Neural cell (in vitro differentiated cells): ENCODE measurements around the gene RAI1. TPM values are rescaled to one million over a fixed set of nuclear protein-coding genes. Genes with fewer than 3 reads are reported as not detected.
A peak's percentile ranks its signal among the peaks of the same experiment; 100 is the strongest.

Source experiments
- H2AFZ ChIP-seq: fragments of 200-600, 300-800 bp; sonication (generic), shearing (Covaris generic); 2 replicates; pipeline ENCODE4 v1.6.0; 2014; ENCODE audit warnings: low read depth, mild to moderate bottlenecking, antibody characterized with exemption, low read length, moderate library complexity
- H3F3A ChIP-seq: fragments of 200-600 bp; shearing (Covaris generic); 2 replicates; pipeline ENCODE4 v1.6.1; 2016; ENCODE audit warnings: mild to moderate bottlenecking, moderate library complexity, mixed read lengths, antibody characterized with exemption, low read length; ENCODE audit not compliant: insufficient read depth, poor library complexity, severe bottlenecking
- H3K27ac ChIP-seq: fragments of 200-600, 300-800 bp; sonication (generic), shearing (Covaris generic); 2 replicates; pipeline ENCODE4 v1.5.1; 2014; ENCODE audit warnings: mild to moderate bottlenecking, low read length, moderate library complexity
- H3K27me3 ChIP-seq: fragments of 300-800, 200-600 bp; sonication (generic), shearing (Covaris generic); 2 replicates; pipeline ENCODE4 v1.6.0; 2014; ENCODE audit warnings: mild to moderate bottlenecking, low read depth, low read length, moderate library complexity; ENCODE audit not compliant: insufficient read depth
- H3K36me3 ChIP-seq: fragments of 300-800, 200-600 bp; sonication (generic), shearing (Covaris generic); 2 replicates; pipeline ENCODE4 v1.5.1; 2014; ENCODE audit warnings: mild to moderate bottlenecking, antibody characterized with exemption, low read length, moderate library complexity; ENCODE audit not compliant: insufficient read depth
- H3K4me2 ChIP-seq: fragments of 300-800, 200-600 bp; sonication (generic), shearing (Covaris generic); 2 replicates; pipeline ENCODE4 v1.6.0; 2014; ENCODE audit warnings: mild to moderate bottlenecking, low read length
- H3K4me3 ChIP-seq: fragments of 300-800, 200-600 bp; sonication (generic), shearing (Covaris generic); 2 replicates; pipeline ENCODE4 v1.5.1; 2014; ENCODE audit warnings: mild to moderate bottlenecking, low read length, moderate library complexity
- H3K79me2 ChIP-seq: fragments of 200-600 bp; shearing (Covaris generic); replicated peaks from 2 replicates; pipeline ENCODE4 v1.6.0; 2014; ENCODE audit warnings: mild to moderate bottlenecking, low read length, moderate library complexity; ENCODE audit not compliant: insufficient read depth
- H3K9ac ChIP-seq: fragments of 300-800, 200-600 bp; sonication (generic), shearing (Covaris generic); 2 replicates; pipeline ENCODE4 v1.6.1; 2016; ENCODE audit warnings: mild to moderate bottlenecking, low read length, mixed read lengths
- H3K9me2 ChIP-seq: fragments of 200-600 bp; shearing (Covaris generic); 2 replicates; pipeline ENCODE4 v1.6.1; 2016; ENCODE audit warnings: mild to moderate bottlenecking, low read length, mixed read lengths; ENCODE audit not compliant: insufficient read depth
- H3K9me3 ChIP-seq: fragments of 200-600, 300-800 bp; sonication (generic), shearing (Covaris generic); 2 replicates; pipeline ENCODE4 v1.6.1; 2016; ENCODE audit warnings: mild to moderate bottlenecking, mixed run types, low read length, moderate library complexity, mixed read lengths
- H4K20me1 ChIP-seq: fragments of 200-600 bp; shearing (Covaris generic); 2 replicates; pipeline ENCODE4 v1.6.1; 2016; ENCODE audit warnings: mild to moderate bottlenecking, mixed run types; ENCODE audit not compliant: insufficient read depth
- EP300 ChIP-seq: fragments of 450-650 bp; conservative IDR thresholded peaks from 2 replicates; pipeline ENCODE4 v1.6.1; 2014; ENCODE audit warnings: antibody characterized with exemption, mild to moderate bottlenecking, moderate library complexity; ENCODE audit not compliant: poor library complexity, severe bottlenecking
- EZH2 ChIP-seq: fragments of 200-600, 300-800 bp; shearing (Covaris generic), sonication (generic); IDR thresholded peaks from 2 replicates; pipeline ENCODE4 v1.6.1; 2014; ENCODE audit warnings: antibody characterized with exemption, low read length, borderline replicate concordance, mild to moderate bottlenecking; ENCODE audit not compliant: insufficient read depth, poor library complexity, severe bottlenecking
- POLR2AphosphoS5 ChIP-seq: IDR thresholded peaks from 2 replicates; pipeline ENCODE4 v1.6.1; 2012
- SMC3 ChIP-seq: fragments of 450-650 bp; conservative IDR thresholded peaks from 2 replicates; pipeline ENCODE4 v1.6.1; 2014; ENCODE audit warnings: antibody characterized with exemption, mild to moderate bottlenecking, moderate library complexity; ENCODE audit not compliant: poor library complexity
- TAF1 ChIP-seq: IDR thresholded peaks from 2 replicates; pipeline ENCODE4 v1.6.1; 2012; ENCODE audit warnings: low read depth
- polyA plus RNA-seq: library from polyadenylated mRNA; depleted of rRNA; stranded (reverse); fragments of >200 nt; gene quantifications from 2 replicates; pipeline ENCODE4 v1.2.3, GENCODE V29; 2014
- TF ChIP-seq, protein P1 (sequence below): fragments of 450-650 bp; IDR thresholded peaks from 2 replicates; pipeline ENCODE4 v1.5.1; 2014; ENCODE audit warnings: antibody characterized with exemption, mild to moderate bottlenecking, moderate library complexity; ENCODE audit not compliant: poor library complexity, severe bottlenecking
- TF ChIP-seq, protein P2 (sequence below): IDR thresholded peaks from 2 replicates; pipeline ENCODE4 v1.6.1; 2012; ENCODE audit warnings: borderline replicate concordance

The RAI1 gene
- polyA plus RNA-seq, 1 donor from 2014 or later = 16.9 TPM

DNA sequence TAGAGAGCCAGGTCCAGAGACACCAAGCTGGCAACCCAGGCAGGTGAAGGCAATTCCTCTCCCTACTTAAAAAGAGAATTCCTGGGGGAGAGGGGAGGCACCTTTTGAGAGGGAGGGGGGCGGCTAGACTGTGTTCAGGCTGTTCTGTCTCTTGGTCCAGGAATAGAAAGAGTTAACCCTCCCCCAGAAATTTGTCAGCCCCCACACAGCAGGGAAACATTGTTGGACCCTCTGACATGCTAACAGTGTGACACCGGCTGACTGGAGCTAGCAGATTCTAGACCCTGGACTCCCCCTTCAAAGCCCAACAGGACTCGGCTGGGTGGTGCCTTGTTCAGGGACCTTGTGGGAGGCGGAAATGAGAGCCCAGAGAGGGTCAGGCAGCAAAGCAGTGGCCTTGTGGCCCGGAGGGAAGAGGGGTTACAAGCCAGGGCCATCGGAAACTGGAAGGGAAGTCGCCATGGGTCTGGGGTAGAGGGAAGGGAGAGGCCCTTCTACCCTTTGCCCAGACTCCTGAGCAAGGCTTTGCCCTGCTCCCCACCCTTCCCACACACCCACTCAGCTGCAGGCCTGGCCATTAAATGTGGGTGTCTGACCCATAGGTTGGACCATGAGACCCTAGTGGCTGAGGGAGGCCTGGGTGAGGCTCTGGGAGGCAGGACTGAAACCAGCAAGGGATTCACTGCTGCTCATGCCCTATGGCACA, 44.6 kb downstream of the RAI1 start:
- Histone ChIP-seq H3K27me3 (no peaks in the 10 kb centered on the region), H3K9ac (peak overlapping the region; percentile 96), H3F3A (peaks cover 3% of the 10 kb centered on the region), H3K4me2 (peak overlapping the region; percentile 99), H3K79me2 (peaks cover 81% of the 10 kb centered on the region), H3K36me3 (no peaks in the 10 kb centered on the region), H4K20me1 (peaks cover 54% of the 10 kb centered on the region), H3K9me2 (no peaks in the 10 kb centered on the region), H3K27ac (peak overlapping the region; percentile 98), H3K9me3 (no peaks in the 10 kb centered on the region), H3K4me3 (peak overlapping the region; percentile 98), H2AFZ (no peak overlapping the region)
- no peak for TF ChIP-seq POLR2AphosphoS5
- TF ChIP-seq, protein P1, sequence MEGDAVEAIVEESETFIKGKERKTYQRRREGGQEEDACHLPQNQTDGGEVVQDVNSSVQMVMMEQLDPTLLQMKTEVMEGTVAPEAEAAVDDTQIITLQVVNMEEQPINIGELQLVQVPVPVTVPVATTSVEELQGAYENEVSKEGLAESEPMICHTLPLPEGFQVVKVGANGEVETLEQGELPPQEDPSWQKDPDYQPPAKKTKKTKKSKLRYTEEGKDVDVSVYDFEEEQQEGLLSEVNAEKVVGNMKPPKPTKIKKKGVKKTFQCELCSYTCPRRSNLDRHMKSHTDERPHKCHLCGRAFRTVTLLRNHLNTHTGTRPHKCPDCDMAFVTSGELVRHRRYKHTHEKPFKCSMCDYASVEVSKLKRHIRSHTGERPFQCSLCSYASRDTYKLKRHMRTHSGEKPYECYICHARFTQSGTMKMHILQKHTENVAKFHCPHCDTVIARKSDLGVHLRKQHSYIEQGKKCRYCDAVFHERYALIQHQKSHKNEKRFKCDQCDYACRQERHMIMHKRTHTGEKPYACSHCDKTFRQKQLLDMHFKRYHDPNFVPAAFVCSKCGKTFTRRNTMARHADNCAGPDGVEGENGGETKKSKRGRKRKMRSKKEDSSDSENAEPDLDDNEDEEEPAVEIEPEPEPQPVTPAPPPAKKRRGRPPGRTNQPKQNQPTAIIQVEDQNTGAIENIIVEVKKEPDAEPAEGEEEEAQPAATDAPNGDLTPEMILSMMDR = no peak
- no peak for TF ChIP-seq EP300
- no peak for TF ChIP-seq EZH2
- no peak for TF ChIP-seq SMC3
- TF ChIP-seq, protein P2, sequence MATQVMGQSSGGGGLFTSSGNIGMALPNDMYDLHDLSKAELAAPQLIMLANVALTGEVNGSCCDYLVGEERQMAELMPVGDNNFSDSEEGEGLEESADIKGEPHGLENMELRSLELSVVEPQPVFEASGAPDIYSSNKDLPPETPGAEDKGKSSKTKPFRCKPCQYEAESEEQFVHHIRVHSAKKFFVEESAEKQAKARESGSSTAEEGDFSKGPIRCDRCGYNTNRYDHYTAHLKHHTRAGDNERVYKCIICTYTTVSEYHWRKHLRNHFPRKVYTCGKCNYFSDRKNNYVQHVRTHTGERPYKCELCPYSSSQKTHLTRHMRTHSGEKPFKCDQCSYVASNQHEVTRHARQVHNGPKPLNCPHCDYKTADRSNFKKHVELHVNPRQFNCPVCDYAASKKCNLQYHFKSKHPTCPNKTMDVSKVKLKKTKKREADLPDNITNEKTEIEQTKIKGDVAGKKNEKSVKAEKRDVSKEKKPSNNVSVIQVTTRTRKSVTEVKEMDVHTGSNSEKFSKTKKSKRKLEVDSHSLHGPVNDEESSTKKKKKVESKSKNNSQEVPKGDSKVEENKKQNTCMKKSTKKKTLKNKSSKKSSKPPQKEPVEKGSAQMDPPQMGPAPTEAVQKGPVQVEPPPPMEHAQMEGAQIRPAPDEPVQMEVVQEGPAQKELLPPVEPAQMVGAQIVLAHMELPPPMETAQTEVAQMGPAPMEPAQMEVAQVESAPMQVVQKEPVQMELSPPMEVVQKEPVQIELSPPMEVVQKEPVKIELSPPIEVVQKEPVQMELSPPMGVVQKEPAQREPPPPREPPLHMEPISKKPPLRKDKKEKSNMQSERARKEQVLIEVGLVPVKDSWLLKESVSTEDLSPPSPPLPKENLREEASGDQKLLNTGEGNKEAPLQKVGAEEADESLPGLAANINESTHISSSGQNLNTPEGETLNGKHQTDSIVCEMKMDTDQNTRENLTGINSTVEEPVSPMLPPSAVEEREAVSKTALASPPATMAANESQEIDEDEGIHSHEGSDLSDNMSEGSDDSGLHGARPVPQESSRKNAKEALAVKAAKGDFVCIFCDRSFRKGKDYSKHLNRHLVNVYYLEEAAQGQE = no peak
- TF ChIP-seq TAF1 = no peak

DNA sequence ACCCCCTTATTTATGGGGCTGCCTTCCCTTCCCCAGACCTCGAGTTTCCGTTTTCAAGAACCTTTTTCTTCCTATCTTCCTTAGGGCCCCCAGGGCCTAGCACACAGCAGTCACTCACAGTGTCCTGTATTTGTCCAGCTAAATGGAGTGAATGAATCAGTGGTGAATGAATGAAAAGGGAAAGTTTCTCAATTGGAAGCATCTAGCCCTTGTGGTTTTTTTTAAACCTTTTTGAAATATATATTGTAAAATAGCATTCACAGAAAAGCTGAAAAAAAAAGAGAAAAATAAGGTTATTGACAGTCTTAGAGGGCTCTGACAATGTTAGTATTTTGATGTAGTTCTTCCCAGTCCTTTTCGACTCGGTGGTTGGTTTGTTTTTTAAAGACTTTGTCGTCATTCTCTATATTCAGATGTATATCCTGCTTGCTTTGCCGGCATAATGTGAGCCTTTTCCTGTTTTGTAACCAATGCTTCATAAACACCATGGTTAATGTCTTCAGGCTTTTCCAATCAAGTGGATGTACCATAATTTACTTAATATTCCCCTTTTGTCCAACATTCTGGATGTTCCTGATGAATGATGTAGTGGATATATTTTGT, 45.3 kb downstream of the RAI1 start:
- H3K4me2 ChIP-seq = peak overlapping the region; percentile 99
- peaks cover 81% of the 10 kb centered on the region for H3K79me2 ChIP-seq
- H3F3A ChIP-seq = peaks cover 3% of the 10 kb centered on the region
- no peak for TF ChIP-seq POLR2AphosphoS5
- TF ChIP-seq, protein P2 = no peak
- peaks cover 61% of the 10 kb centered on the region for H4K20me1 ChIP-seq
- H3K27ac ChIP-seq = peak overlapping the region; percentile 98
- H3K36me3 ChIP-seq = no peaks in the 10 kb centered on the region
- H3K9ac ChIP-seq = peak overlapping the region; percentile 96
- no peaks in the 10 kb centered on the region for H3K9me2 ChIP-seq
- no peaks in the 10 kb centered on the region for H3K27me3 ChIP-seq
- peak overlapping the region; percentile 98 for H3K4me3 ChIP-seq
- H3K9me3 ChIP-seq = no peaks in the 10 kb centered on the region
- H2AFZ ChIP-seq = no peak overlapping the region
